GM19023 (cell line): ENCODE measurements around the gene DNMT3A.
"Not testable (repeated sequence)": the region's sequence is repeated elsewhere in the genome, so short reads cannot be mapped to it uniquely, and the experiment has no call there.

Source experiments
- ATAC-seq: cut with Tn5 transposase; IDR thresholded peaks from one replicate; pipeline ENCODE4 v1.9.1; 2021; ENCODE audit warnings: mild to moderate bottlenecking, moderate library complexity; ENCODE audit not compliant: unreplicated experiment

The DNMT3A gene

GRCh38 chr2:25215948-25216679, 125.6 kb downstream of the DNMT3A start:
- no peak for ATAC-seq

GRCh38 chr2:25215232-25215631, 126.5 kb downstream of the DNMT3A start:
- ATAC-seq: no peak

DNA sequence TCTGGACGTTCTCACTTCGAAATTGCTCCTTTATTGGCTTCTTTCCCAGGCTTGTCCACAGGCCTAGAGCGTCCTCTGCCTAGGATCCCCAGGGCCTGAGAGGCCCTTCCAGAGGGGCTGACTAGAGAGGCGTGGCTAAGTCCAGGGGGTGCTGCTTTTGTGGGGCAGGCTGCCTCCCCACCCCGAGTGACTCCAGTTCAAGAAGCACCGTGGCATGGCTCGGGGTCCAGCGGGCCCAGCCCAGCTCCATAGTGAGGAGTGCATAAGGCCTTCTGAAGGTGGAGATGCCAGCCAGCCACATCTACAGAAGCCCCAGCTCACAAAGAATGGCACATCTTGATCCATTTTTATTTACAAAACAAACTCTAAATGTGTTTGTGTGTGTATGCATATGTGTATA, 128.5 kb downstream of the DNMT3A start:
- ATAC-seq: no peak

GRCh38 chr2:25210923-25211322, 130.8 kb downstream of the DNMT3A start:
- ATAC-seq: not testable (repeated sequence)

DNA sequence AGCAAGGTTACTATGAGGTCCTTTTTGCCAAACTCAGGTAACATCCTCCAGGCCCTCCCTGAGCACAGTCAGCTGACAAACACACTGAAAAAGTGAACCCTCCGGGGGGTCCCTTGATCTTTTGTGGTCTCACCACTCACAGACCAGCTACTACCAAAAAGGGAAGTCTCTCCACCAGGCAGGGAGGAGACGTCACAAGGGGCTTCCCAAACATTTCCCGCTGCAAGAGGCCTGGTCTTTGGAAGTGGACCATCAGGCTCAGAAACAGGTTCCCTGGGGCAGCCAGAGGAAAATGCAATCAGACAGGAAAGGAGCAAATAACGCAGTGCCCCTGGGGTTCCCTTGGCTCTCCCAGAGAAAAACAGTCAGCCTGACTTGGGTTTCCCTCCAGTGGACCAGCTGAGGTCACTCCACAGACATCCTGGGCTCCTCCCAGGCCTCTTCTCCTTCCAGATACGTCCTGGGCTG, 134.6 kb downstream of the DNMT3A start:
- ATAC-seq: no peak

DNA sequence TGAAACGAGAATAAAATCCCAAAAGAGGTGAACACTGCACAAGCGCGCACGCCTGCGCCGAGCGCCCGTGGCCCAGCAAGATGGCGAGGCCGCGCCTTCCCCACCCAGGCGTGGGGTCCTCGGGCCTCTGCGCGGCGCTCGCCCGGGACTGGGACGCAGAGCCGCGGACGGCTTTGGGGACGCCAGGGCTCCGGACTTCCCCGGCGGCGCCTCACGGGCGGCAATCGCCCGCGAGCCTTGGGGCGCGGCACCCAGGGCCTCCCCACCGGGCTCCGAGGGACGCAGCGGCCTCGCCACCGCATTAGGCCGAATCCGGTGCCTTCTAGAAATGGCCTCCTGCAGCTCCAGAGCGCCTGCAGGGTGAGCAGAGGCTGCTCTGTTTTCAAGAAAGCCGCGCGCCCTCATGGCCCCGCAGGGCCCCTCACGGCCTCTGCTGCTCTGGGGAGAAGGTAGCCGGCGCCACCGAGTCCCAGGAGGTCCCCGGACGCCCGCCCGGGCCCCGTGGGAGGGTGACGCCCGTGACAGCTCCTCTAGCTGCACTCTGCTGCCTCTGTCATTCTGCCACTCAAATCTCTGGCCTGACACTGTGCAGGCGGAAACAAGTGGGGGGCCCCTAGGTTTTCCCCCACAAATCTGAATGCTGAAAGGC, 137.4 kb downstream of the DNMT3A start:
- ATAC-seq: peak; percentile 59

GRCh38 chr2:25202275-25202674, 139.4 kb downstream of the DNMT3A start:
- ATAC-seq: no peak

- no peak for ATAC-seq
Measured at GRCh38 chr2:25201794-25202193, 139.9 kb downstream of the DNMT3A start.

- ATAC-seq: no peak
Measured at GRCh38 chr2:25201265-25201664, 140.5 kb downstream of the DNMT3A start.

GRCh38 chr2:25198576-25198975, 143.1 kb downstream of the DNMT3A start:
- no peak for ATAC-seq

DNA sequence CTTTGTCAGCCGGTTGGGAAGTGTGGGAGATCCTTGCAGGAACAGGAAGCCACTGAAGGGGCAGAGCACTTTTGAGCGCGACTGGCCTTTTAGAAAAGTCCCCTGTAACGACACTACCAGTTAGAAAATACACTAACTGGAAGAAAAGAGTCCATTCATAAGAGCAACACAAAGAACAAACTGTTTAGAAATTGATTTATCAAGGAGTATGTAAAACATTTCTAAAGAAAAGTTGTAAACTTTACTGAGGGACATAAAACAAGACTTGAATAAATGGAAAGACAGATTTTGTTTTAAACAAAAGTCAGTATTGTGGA, 143.6 kb downstream of the DNMT3A start:
- no peak for ATAC-seq

GRCh38 chr2:25197336-25198208, 144.2 kb downstream of the DNMT3A start:
- ATAC-seq: no peak

GRCh38 chr2:25194576-25195122, 147.1 kb downstream of the DNMT3A start:
- ATAC-seq: no peak

DNA sequence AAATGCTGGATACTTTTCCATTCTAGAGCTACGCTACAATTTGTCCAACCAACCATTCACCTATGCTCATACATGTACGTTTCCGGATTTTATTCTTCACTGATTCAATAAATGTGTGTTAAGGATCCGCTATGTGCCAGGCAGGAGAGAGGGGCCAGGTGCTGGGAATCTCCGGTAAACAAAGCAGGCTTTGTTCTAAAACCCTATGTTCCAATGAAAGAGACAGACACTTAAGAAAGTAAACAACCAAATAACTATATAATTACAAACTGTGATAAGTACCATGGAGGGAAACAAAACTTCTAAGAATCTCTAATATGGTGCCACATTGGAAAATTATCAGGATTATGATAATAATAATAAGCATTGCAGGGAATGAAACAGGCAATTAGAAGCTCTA, 151.2 kb downstream of the DNMT3A start:
- ATAC-seq: no peak

DNA sequence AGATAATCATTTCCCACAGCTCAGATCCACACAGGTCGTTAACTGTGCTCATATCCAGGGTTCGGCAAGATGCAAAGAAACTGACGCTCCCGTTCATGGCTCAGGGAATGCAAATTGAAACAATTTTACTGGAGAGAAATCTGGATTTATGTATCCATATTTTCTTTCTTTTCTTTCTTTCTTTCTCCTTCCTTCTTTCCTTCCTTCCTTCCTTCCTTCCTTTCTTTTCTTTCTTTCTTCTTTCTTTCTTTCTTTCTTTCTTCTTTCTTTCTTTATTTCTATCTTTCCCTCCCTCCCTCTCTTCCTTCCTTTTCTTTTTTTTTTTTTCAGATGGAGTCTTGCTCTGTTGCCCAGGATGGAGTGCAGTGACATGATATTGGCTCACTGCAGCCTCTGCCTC, 153.3 kb downstream of the DNMT3A start:
- no peak for ATAC-seq

DNA sequence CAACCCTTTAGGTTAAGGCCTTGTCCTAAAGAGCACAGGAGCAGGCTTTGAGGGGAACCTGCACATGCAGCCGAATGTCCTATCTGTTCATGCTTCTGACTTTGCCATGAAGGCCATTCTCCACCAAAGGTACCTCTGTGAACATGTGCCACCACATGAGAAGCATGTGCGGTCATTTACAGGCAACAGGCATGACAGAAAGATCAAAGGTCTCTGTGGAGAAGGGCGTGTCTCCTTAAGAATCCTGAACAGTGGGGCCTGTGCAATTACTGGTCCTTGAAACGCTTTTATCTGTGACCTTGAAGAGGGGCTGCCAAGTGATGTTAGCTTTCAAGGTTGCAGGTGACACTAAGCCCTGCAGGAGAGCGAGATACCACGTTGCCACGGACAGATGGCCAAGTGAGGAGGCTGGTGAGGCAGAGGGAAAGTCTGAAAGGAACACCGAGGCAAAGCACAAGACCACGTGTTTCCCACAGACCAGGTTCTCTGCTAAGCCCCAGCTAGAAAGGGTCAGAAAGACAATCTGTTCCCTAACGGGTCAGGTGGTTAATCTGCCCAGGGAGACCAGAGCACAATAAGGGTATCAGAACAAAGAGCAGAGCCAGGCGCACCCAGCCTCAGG, 153.9 kb downstream of the DNMT3A start:
- ATAC-seq: no peak

GRCh38 chr2:25184254-25184653, 157.5 kb downstream of the DNMT3A start:
- no peak for ATAC-seq

- ATAC-seq: no peak
Measured at GRCh38 chr2:25178976-25179375, 162.7 kb downstream of the DNMT3A start.
